Fibroblast of mammary gland (primary cell): ENCODE data around the gene CGB5.
"Not testable (repeated sequence)": the region's sequence is repeated elsewhere in the genome, so short reads cannot be mapped to it uniquely, and the experiment has no call there.

Source experiments
- DNase-seq: peaks from one replicate; pipeline ENCODE4 v3.0.0-alpha.2; 2010; ENCODE audit warnings: low read depth
- H3K4me3 ChIP-seq: 2 replicates; pipeline ENCODE4 v1.5.1; 2011; ENCODE audit warnings: low read depth, mild to moderate bottlenecking, low read length, moderate library complexity; ENCODE audit not compliant: control insufficient read depth
- TF ChIP-seq, protein P1 (sequence below): conservative IDR thresholded peaks from 2 replicates; pipeline ENCODE4 v1.5.1; 2011; ENCODE audit warnings: low read depth, low read length, inconsistent platforms; ENCODE audit not compliant: control insufficient read depth, insufficient read depth

CGB5 gene

DNA sequence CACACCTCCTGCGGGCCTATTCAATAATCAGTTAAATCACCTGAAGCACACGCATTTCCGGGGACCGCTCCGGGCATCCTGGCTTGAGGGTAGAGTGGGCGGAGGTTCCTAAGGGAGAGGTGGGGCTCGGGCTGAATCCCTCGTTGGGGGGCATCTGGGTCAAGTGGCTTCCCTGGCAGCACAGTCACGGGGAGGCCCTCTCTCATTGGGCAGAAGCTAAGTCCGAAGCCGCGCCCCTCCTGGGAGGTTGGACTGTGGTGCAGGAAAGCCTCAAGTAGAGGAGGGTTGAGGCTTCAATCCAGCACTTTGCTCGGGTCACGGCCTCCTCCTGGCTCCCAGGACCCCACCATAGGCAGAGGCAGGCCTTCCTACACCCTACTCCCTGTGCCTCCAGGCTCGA, at the start of gene CGB5:
CGB5 (plus strand) TSS at position 301 of the 400 bp plus-strand sequence. CDS start 362 bp downstream, outside the sequence.
- not testable (repeated sequence) for H3K4me3 ChIP-seq, DNase-seq

DNA sequence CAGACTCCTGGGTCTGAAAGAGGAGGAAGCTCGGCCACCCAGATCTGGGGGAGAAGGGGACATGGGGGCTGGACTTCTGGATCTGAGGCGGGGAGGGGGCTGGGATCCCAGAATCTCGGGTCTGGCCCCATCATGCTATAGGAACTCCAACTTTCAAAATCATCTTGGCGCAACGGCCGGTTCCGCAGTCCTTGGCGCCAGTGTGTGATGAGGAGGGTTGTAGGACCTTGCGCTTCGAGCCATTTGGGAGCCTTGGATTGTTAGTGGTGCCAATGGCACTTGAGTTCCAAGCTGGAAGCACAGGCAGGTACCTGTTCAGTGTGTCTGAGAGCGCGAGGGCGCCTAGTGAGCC, 49.6 kb upstream of the CGB5 start:
- TF ChIP-seq, protein P1, sequence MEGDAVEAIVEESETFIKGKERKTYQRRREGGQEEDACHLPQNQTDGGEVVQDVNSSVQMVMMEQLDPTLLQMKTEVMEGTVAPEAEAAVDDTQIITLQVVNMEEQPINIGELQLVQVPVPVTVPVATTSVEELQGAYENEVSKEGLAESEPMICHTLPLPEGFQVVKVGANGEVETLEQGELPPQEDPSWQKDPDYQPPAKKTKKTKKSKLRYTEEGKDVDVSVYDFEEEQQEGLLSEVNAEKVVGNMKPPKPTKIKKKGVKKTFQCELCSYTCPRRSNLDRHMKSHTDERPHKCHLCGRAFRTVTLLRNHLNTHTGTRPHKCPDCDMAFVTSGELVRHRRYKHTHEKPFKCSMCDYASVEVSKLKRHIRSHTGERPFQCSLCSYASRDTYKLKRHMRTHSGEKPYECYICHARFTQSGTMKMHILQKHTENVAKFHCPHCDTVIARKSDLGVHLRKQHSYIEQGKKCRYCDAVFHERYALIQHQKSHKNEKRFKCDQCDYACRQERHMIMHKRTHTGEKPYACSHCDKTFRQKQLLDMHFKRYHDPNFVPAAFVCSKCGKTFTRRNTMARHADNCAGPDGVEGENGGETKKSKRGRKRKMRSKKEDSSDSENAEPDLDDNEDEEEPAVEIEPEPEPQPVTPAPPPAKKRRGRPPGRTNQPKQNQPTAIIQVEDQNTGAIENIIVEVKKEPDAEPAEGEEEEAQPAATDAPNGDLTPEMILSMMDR: no peak
- DNase-seq: no peak
- H3K4me3 ChIP-seq: peak overlapping the region; percentile 95

DNA sequence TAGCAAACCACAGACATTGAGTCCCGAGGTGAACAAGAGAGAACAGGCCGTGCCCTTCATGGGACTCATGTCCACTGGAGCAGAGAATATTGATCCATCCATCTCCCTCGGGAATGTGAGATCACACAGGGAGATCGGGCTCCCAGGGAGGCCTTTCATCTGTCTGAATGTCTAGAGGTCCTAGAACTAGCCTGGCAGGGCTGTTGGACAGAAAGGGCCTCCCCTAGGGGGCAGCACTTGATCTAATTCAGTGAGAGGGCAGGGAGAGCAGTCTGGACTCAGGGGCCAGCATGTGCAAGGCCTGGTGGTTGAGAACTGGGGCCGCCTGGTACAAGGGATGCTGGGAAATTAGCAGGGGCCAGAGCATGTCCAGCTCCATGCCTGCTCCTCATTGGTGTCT, 45.7 kb upstream of the CGB5 start:
- no peak overlapping the region for H3K4me3 ChIP-seq
- TF ChIP-seq, protein P1: peak; percentile 57
- DNase-seq: peak; percentile 67

DNA sequence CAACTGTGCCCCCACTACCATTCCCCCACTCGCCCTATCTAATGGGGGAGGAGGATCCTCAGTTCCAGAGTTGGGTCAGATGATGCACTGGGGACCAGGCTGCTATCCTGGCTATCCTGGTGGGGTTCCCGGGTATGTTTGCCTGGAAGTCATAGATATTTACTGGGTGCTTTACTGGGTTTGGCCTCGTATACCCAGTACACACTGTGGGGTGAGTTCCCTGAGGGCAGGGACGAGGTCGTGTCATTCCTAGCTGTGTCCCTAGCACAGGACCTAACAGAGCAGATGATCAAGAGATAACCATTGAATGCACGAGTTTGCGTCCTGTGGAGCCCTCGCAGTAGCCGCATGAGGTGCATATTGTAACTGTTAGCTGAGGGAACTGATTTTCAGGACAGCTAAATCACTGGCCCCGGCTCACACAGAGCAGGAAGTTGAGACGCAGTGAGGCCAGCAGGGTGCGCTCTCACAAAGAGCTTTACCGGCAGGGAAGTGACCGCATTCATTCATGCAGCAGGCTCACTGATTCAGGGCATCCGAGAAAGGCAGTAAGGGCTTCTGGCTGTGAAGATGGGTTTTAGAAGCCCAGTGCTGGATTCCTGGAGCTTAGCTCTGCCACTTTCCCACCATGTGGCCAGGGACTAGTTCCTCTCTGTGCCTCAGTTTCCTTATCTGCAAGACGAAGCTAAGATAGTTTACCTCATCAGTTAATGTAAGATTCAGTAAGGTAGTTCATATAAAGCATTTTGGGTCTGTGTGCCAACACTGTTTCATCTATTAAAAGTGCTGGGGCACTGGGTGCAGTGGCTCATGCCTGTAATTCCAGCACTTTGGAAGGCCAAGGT, 43.9 kb upstream of the CGB5 start:
- no peak overlapping the region for H3K4me3 ChIP-seq
- TF ChIP-seq, protein P1: peak; percentile 78
- DNase-seq: peak; percentile 73

DNA sequence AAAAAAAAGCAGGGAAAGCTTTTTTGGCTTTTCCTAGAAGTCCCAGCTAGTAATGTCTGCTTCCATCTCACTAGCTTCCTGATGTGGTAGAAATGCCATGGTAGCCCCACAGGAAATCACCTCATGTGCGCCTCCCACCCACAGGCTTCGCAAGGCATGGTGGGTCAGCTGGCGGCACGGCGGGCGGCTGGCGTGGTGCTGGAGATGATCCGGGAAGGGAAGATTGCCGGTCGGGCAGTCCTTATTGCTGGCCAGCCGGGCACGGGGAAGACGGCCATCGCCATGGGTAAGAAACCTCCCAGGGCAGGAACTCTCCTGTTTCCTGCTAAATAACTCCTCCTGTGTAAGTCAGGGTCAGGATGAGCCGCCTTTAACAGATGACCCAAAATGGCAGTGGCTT, 39.5 kb upstream of the CGB5 start:
- no peak overlapping the region for H3K4me3 ChIP-seq
- TF ChIP-seq, protein P1: no peak
- DNase-seq: no peak

DNA sequence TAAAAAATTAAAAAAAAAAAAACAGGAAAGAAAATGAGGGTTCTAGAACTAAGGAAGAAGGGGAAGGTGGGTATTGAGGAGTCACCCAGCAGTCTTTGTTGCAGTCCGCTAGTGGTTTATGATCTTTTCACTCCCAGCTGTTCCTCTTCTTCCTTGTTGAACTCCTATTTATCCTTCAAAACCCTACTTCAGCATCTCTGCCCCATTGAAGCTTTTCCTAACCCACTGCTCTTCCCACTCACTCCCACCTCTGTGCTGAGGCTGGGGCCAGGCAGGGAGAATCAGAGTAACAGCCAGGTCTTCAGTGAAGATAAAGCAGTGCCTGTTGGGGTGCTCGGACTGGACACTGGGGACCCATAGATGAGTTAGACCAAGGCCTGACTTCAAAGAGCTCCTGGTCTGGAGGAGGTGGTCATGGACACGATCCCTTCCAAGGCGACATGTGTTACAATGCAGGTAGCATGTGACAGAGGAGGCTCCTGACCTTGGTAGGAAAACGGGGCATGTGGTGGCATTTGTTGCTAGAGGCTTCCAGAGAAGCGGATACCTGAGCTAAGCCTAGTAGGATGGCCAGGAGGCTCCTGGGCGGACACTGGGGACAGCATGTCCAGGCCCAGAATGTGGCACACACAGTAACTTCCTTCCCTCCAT, 38.6 kb upstream of the CGB5 start:
- TF ChIP-seq, protein P1: no peak
- no peak overlapping the region for H3K4me3 ChIP-seq
- no peak for DNase-seq

DNA sequence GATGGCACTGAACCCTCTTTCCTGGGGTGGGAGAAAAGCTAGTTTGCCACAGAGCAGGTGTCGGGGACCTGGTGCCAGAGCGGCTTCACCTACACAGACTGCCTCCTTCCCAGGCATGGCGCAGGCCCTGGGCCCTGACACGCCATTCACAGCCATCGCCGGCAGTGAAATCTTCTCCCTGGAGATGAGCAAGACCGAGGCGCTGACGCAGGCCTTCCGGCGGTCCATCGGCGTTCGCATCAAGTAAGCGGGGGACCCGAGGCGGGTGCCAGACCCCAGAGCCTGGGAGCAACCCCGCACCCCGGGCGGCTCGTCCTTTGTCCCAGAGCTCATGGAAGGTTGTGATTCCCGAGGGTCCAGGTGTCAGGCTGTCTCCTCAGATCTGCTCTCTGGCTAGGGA, 36.7 kb upstream of the CGB5 start:
- H3K4me3 ChIP-seq: no peak overlapping the region
- no peak for DNase-seq
- TF ChIP-seq, protein P1: no peak
